ENCODE measurements around the gene SNX14. TPM values are rescaled to one million over a fixed set of nuclear protein-coding genes. Genes with fewer than 3 reads are reported as not detected.
A peak's percentile ranks its signal among the peaks of the same experiment; 100 is the strongest.

SNX14 gene
- total RNA-seq, 5 donors from 2014 or later (not counting 1 experiment from before 2014, with no cell fraction given), result 46.3 to 63.3 (median 53.7) TPM

- Mint-ChIP-seq H3K27ac (no peak overlapping the region), H3K9me3 (no peaks in the 10 kb centered on the region), H3K27me3 (no peaks in the 10 kb centered on the region), H3K4me1 (no peaks in the 10 kb centered on the region), H3K4me3 (no peak overlapping the region), H3K36me3 (peaks cover 59% of the 10 kb centered on the region)
- ChIA-PET CTCF (interaction anchor here in 1 of 2 donors (0.8 kb wide), 1 partner anchor 152 kb away, joined by 3 read pairs; no protein-coding TSS in a partner anchor), POLR2A (no interaction called here)
- Histone ChIP-seq H3K4me1 (ENCODE audit: control insufficient read depth in 1 of 2, extremely low read depth in 1 of 2, insufficient read depth in 2 of 2, low read length in 2 of 2) (no peaks in the 10 kb centered on the region), H3K4me3 (ENCODE audit: control insufficient read depth in 1 of 2, extremely low read depth in 1 of 2, low read length in 1 of 2) (no peak overlapping the region), H3K27me3 (replicated peaks in 1 of 2; ENCODE audit: control insufficient read depth in 2 of 2, extremely low read depth in 1 of 2, insufficient read depth in 2 of 2, low read length in 1 of 2) (no peaks in the 10 kb centered on the region), H3K27ac (ENCODE audit: low read length) (no peak overlapping the region), H3K36me3 (ENCODE audit: control insufficient read depth in 2 of 2, extremely low read depth in 1 of 2, insufficient read depth in 1 of 2, low read length in 1 of 2) (peaks cover 0 to 37% of the 10 kb centered on the region in 2 donors), H3K9me3 (no peaks in the 10 kb centered on the region)
- DNase-seq (no peak), ATAC-seq (replicated peaks in 1 of 4) (no peak)
- WGBS (ENCODE audit: insufficient coverage), result no CpG with 5 or more reads among the region's 8 CpGs
Observed at GRCh38 chr6:85506441-85507093, 87.1 kb downstream of the SNX14 start.

- no peaks in the 10 kb centered on the region for H3K27me3 Mint-ChIP-seq
- no CpG with 5 or more reads among the region's 2 CpGs for WGBS (ENCODE audit: insufficient coverage)
- peaks cover 8 to 12% (median 12%) of the 10 kb centered on the region in 3 donors for H3K9me3 Mint-ChIP-seq
- Histone ChIP-seq H3K9me3 (no peaks in the 10 kb centered on the region), H3K4me1 (ENCODE audit: control insufficient read depth in 1 of 2, extremely low read depth in 1 of 2, insufficient read depth in 2 of 2, low read length in 2 of 2) (no peaks in the 10 kb centered on the region), H3K36me3 (ENCODE audit: control insufficient read depth in 2 of 2, extremely low read depth in 1 of 2, insufficient read depth in 1 of 2, low read length in 1 of 2) (peaks cover 0 to 5% of the 10 kb centered on the region in 2 donors), H3K27me3 (replicated peaks in 1 of 2; ENCODE audit: control insufficient read depth in 2 of 2, extremely low read depth in 1 of 2, insufficient read depth in 2 of 2, low read length in 1 of 2) (no peaks in the 10 kb centered on the region), H3K4me3 (ENCODE audit: control insufficient read depth in 1 of 2, extremely low read depth in 1 of 2, low read length in 1 of 2) (no peak overlapping the region), H3K27ac (ENCODE audit: low read length) (no peak overlapping the region)
- DNase-seq (peak in 1 of 35 experiments; percentile 14), ATAC-seq (replicated peaks in 1 of 4) (peak in 1 of 4 experiments; percentile 46)
- ChIA-PET POLR2A (interaction anchor here in 1 of 2 donors (1.0 kb wide), 1 partner anchor 180 kb away, joined by 3 read pairs; no protein-coding TSS in a partner anchor), CTCF (interaction anchor here (1.0 to 1.2 kb wide), 2 partner anchors 97 to 146 kb away, joined by 3 to 11 read pairs; no protein-coding TSS in a partner anchor)
- H3K4me3 Mint-ChIP-seq, result no peak overlapping the region
- H3K36me3 Mint-ChIP-seq, result peaks cover 29% of the 10 kb centered on the region
- no peak overlapping the region for H3K27ac Mint-ChIP-seq
- peaks cover 9 to 20% (median 15%) of the 10 kb centered on the region in 3 donors for H3K4me1 Mint-ChIP-seq
Observed at GRCh38 chr6:85498596-85499258, 94.9 kb downstream of the SNX14 start.

DNA sequence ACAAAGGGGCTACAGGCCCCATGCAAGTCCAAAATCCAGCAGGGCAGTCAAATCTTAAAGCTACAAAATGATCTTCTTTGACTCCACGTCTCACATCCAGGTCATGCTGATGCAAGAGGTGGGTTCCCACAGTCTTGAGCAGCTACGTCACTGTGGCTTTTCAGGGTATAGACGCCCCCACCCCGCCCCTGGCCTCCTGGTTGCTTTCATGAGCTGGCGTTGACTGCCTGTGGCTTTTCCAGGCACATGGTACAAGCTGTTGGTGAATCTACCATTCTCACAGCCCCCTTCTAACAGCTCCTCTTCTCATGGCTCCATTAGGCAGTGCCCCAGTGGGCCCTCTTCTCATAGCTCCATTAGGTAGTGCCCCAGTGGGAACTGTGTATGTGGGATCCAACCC is 96.8 kb downstream of the SNX14 start:
- Histone ChIP-seq H3K27ac (ENCODE audit: low read length) (no peak overlapping the region), H3K27me3 (replicated peaks in 1 of 2; ENCODE audit: control insufficient read depth in 2 of 2, extremely low read depth in 1 of 2, insufficient read depth in 2 of 2, low read length in 1 of 2) (no peaks in the 10 kb centered on the region), H3K9me3 (no peaks in the 10 kb centered on the region), H3K4me3 (ENCODE audit: control insufficient read depth in 1 of 2, extremely low read depth in 1 of 2, low read length in 1 of 2) (no peak overlapping the region), H3K36me3 (ENCODE audit: control insufficient read depth in 2 of 2, extremely low read depth in 1 of 2, insufficient read depth in 1 of 2, low read length in 1 of 2) (no peaks in the 10 kb centered on the region), H3K4me1 (ENCODE audit: control insufficient read depth in 1 of 2, extremely low read depth in 1 of 2, insufficient read depth in 2 of 2, low read length in 2 of 2) (no peaks in the 10 kb centered on the region)
- H3K9me3 Mint-ChIP-seq, result peaks cover 8 to 12% (median 12%) of the 10 kb centered on the region in 3 donors
- POLR2A ChIA-PET, result interaction anchor here (0.6 to 1.0 kb wide), 2 partner anchors 9 to 181 kb away, joined by 4 to 6 read pairs; no protein-coding TSS in a partner anchor
- H3K27me3 Mint-ChIP-seq, result no peaks in the 10 kb centered on the region
- H3K36me3 Mint-ChIP-seq, result peaks cover 16% of the 10 kb centered on the region
- no peak for DNase-seq
- CTCF ChIA-PET, result no interaction called here
- no peak overlapping the region for H3K4me3 Mint-ChIP-seq
- 71% methylated on average over 4 of the region's 5 CpGs for WGBS (ENCODE audit: insufficient coverage)
- no peak overlapping the region for H3K27ac Mint-ChIP-seq
- H3K4me1 Mint-ChIP-seq, result peaks cover 9 to 20% (median 15%) of the 10 kb centered on the region in 3 donors
- no peak for ATAC-seq (replicated peaks in 1 of 4)

DNA sequence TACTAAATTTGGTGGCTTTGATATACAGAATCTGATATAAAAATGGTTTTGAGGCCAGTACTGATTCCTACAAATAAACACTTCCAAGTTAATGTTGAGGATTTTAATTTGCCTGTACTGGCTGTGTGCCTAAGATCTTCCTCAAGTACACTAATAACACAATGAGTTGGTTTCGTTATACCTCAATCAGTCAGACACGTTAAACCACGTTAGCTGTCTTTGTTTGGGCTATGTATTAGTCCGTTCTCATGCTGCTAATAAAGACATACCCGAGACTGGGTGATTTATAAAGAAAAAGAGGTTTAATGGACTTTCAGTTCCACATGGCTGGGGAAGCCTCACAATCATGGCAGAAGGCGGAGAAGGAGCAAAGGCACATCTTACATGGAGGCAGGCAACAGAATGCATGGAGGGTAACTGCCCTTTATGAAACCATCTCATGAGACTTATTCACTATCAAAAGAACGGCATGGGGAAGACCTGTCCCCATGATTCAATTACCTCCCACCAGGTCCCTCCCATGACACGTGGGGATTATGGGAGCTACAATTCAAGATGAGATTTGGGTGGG is 97.6 kb downstream of the SNX14 start:
- Histone ChIP-seq H3K4me3 (ENCODE audit: control insufficient read depth in 1 of 2, extremely low read depth in 1 of 2, low read length in 1 of 2) (no peak overlapping the region), H3K27me3 (replicated peaks in 1 of 2; ENCODE audit: control insufficient read depth in 2 of 2, extremely low read depth in 1 of 2, insufficient read depth in 2 of 2, low read length in 1 of 2) (no peaks in the 10 kb centered on the region), H3K27ac (ENCODE audit: low read length) (no peak overlapping the region), H3K36me3 (ENCODE audit: control insufficient read depth in 2 of 2, extremely low read depth in 1 of 2, insufficient read depth in 1 of 2, low read length in 1 of 2) (no peaks in the 10 kb centered on the region), H3K9me3 (no peaks in the 10 kb centered on the region), H3K4me1 (ENCODE audit: control insufficient read depth in 1 of 2, extremely low read depth in 1 of 2, insufficient read depth in 2 of 2, low read length in 2 of 2) (no peaks in the 10 kb centered on the region)
- 80% methylated on average over 1 of the region's 8 CpGs for WGBS (ENCODE audit: insufficient coverage)
- no peak for ATAC-seq (replicated peaks in 1 of 4)
- Mint-ChIP-seq H3K27ac (no peak overlapping the region), H3K4me1 (peaks cover 9 to 20% (median 15%) of the 10 kb centered on the region in 3 donors), H3K36me3 (peaks cover 11% of the 10 kb centered on the region), H3K9me3 (peaks cover 8 to 12% (median 12%) of the 10 kb centered on the region in 3 donors), H3K4me3 (no peak overlapping the region), H3K27me3 (no peaks in the 10 kb centered on the region)
- POLR2A ChIA-PET, result interaction anchor here (0.6 to 1.0 kb wide), 2 partner anchors 10 to 182 kb away, joined by 4 to 6 read pairs; no protein-coding TSS in a partner anchor
- CTCF ChIA-PET, result no interaction called here
- DNase-seq, result no peak

GRCh38 chr6:85494547-85495536 is 98.8 kb downstream of the SNX14 start:
- H3K27me3 ChIP-seq (replicated peaks in 1 of 2; ENCODE audit: control insufficient read depth in 2 of 2, extremely low read depth in 1 of 2, insufficient read depth in 2 of 2, low read length in 1 of 2), result no peaks in the 10 kb centered on the region
- H3K27ac Mint-ChIP-seq, result no peak overlapping the region
- CTCF ChIA-PET, result interaction anchor here (0.9 to 2.8 kb wide), 3 partner anchors 11 to 14 kb away, joined by 3 to 15 read pairs (median 11); no protein-coding TSS in a partner anchor
- H3K27me3 Mint-ChIP-seq, result no peaks in the 10 kb centered on the region
- no peaks in the 10 kb centered on the region for H3K9me3 ChIP-seq
- H3K4me1 ChIP-seq (ENCODE audit: control insufficient read depth in 1 of 2, extremely low read depth in 1 of 2, insufficient read depth in 2 of 2, low read length in 2 of 2), result no peaks in the 10 kb centered on the region
- peaks cover 8 to 12% (median 12%) of the 10 kb centered on the region in 3 donors for H3K9me3 Mint-ChIP-seq
- WGBS (ENCODE audit: insufficient coverage), result 50% methylated on average over 1 of the region's 5 CpGs
- no peak for DNase-seq
- POLR2A ChIA-PET, result no interaction called here
- H3K4me1 Mint-ChIP-seq, result peaks cover 9 to 12% (median 12%) of the 10 kb centered on the region in 3 donors
- H3K4me3 Mint-ChIP-seq, result no peak overlapping the region
- no peaks in the 10 kb centered on the region for H3K36me3 ChIP-seq (ENCODE audit: control insufficient read depth in 2 of 2, extremely low read depth in 1 of 2, insufficient read depth in 1 of 2, low read length in 1 of 2)
- ATAC-seq (replicated peaks in 1 of 4), result no peak
- no peak overlapping the region for H3K4me3 ChIP-seq (ENCODE audit: control insufficient read depth in 1 of 2, extremely low read depth in 1 of 2, low read length in 1 of 2)
- peaks cover 3% of the 10 kb centered on the region for H3K36me3 Mint-ChIP-seq
- H3K27ac ChIP-seq (ENCODE audit: low read length), result no peak overlapping the region
